Astrocyte of the cerebellum (primary cell): Measurements from ENCODE around the gene SIRT2.

Source experiments
- DNase-seq: peaks from one replicate; pipeline ENCODE4 v3.0.0-alpha.2; 2011; ENCODE audit warnings: low read depth
- H3K4me3 ChIP-seq: 2 replicates; pipeline ENCODE4 v1.5.1; 2011; ENCODE audit warnings: mild to moderate bottlenecking, low read depth, low read length, moderate library complexity
- CTCF ChIP-seq: IDR thresholded peaks from 2 replicates; pipeline ENCODE4 v1.5.1; 2012; ENCODE audit warnings: low read length, low read depth, moderate library complexity, mild to moderate bottlenecking; ENCODE audit errors: missing control alignments
- in situ Hi-C: cut with HindIII; loops from 2 replicates; pipeline ENCODE4 v1.10.0; 2017; ENCODE audit warnings: low sequenced_read_pairs

Gene SIRT2

GRCh38 chr19:38848299-38849146 lies 50.9 kb downstream of the SIRT2 start:
- no peak for TF ChIP-seq CTCF
- DNase-seq = no peak
- in situ Hi-C loops = no loop called here
- H3K4me3 ChIP-seq = peak overlapping the region; percentile 66

- TF ChIP-seq CTCF = no peak
- H3K4me3 ChIP-seq = no peak overlapping the region
- in situ Hi-C loops = no loop called here
- no peak for DNase-seq
Measured at GRCh38 chr19:38846097-38846496, 53.3 kb downstream of the SIRT2 start.

GRCh38 chr19:38845374-38846024 lies 53.9 kb downstream of the SIRT2 start:
- in situ Hi-C loops = no loop called here

GRCh38 chr19:38844093-38844686 lies 55.2 kb downstream of the SIRT2 start:
- in situ Hi-C loops = no loop called here
- DNase-seq = no peak
- H3K4me3 ChIP-seq = no peak overlapping the region
- TF ChIP-seq CTCF = no peak

More at GRCh38 chr19:38845374-38846024, 53.9 kb downstream of the SIRT2 start:
- H3K4me3 ChIP-seq = no peak overlapping the region
- TF ChIP-seq CTCF = no peak
- DNase-seq = no peak

- in situ Hi-C loops = no loop called here
Measured at GRCh38 chr19:38843175-38843758, 56.2 kb downstream of the SIRT2 start.

More at GRCh38 chr19:38843175-38843758, 56.2 kb downstream of the SIRT2 start:
- H3K4me3 ChIP-seq = no peak overlapping the region
- DNase-seq = no peak
- TF ChIP-seq CTCF = no peak
